ENCODE measurements around the gene UQCRQ. TPM values are rescaled to one million over a fixed set of nuclear protein-coding genes. Genes with fewer than 3 reads are reported as not detected.

Gene UQCRQ
- total RNA-seq: 1,000 to 10,000 TPM in 6 of 9 donors, 100 to 1,000 TPM in 3; 539 to 2,034 (median 1,454) TPM
- 1,000 to 10,000 TPM in 1 of 2 donors, 100 to 1,000 TPM in 1; 656 to 2,165 TPM for polyA plus RNA-seq
- long read RNA-seq, donor 1, transcript UQCRQ-202 (3 exons, 429 nt): minor isoform, 29 of 1,147 reads
- long read RNA-seq, donor 1, transcript UQCRQ-201 (2 exons, 586 nt): minor isoform, 50 of 1,147 reads
- long read RNA-seq, donor 1, transcript UQCRQ-206 (2 exons, 874 nt): minor isoform, 6 of 1,147 reads
- long read RNA-seq, donor 1, transcript UQCRQ-203 (3 exons, 839 nt): major isoform, 447 of 1,147 reads
- long read RNA-seq, donor 1, partial matches to known transcripts: 2 of 1,147 reads
- long read RNA-seq, donor 1, other reads (novel, unspliced or antisense): 610 of 1,147 reads
- long read RNA-seq, donor 2, transcript UQCRQ-206 (2 exons, 874 nt): minor isoform, 12 of 257 reads
- long read RNA-seq, donor 2, transcript UQCRQ-202 (3 exons, 429 nt): minor isoform, 8 of 257 reads
- long read RNA-seq, donor 2, transcript UQCRQ-203 (3 exons, 839 nt): major isoform, 172 of 257 reads
- long read RNA-seq, donor 2, transcript UQCRQ-201 (2 exons, 586 nt): minor isoform, 18 of 257 reads
- long read RNA-seq, donor 2, partial matches to known transcripts: 0 of 257 reads
- long read RNA-seq, donor 2, other reads (novel, unspliced or antisense): 43 of 257 reads
- long read RNA-seq, donor 3, transcript UQCRQ-202 (3 exons, 429 nt): minor isoform, 13 of 621 reads
- long read RNA-seq, donor 3, transcript UQCRQ-203 (3 exons, 839 nt): major isoform, 211 of 621 reads
- long read RNA-seq, donor 3, transcript UQCRQ-201 (2 exons, 586 nt): minor isoform, 23 of 621 reads
- long read RNA-seq, donor 3, partial matches to known transcripts: 0 of 621 reads
- long read RNA-seq, donor 3, other reads (novel, unspliced or antisense): 373 of 621 reads

DNA sequence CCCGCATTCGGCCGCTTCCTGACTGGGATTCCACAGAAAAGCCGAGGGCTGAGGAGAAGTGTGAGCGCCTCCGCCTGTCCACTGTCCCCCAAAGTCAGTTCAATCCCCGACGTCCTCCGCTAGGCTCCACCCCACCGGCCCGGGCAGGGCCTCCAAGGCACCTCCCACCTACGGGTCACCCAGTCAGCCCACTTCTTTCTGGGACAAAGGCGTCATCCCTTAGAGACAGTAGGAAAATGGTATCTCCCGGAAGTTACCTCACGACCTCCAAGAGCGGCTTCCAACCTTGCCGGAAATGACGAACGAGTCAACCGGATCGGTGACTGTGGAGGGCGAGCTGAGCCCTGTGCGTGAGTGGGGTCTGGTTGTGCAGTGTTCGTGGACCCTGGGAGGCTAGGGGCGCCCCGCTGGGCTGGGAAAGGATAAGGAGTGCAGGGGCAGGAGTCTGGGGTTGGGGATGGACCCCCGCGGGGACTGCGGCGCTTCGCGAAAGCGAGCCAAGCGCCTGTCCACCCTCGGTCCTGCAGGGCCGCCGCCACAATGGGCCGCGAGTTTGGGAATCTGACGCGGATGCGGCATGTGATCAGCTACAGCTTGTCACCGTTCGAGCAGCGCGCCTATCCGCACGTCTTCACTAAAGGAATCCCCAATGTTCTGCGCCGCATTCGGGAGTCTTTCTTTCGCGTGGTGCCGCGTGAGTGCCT is at the start of gene UQCRQ, which contains the start of gene GDF9:
UQCRQ (plus strand) TSS at position 301 of the 704 bp plus-strand sequence; CDS start at position 541, 240 bp downstream.
GDF9 (minus strand) TSS at position 128 of the 704 bp plus-strand sequence. CDS start 1,936 bp downstream, outside the sequence.
- H3K4me1 ChIP-seq: peaks cover 0 to 29% (median 17%) of the 10 kb centered on the region in 12 donors
- ATAC-seq: peak; percentile 99 to 100 (median 99)
- TF ChIP-seq POLR2A (IDR thresholded peaks at IDR 0.05): peak; percentile 38 to 89
- TF ChIP-seq, protein P1, sequence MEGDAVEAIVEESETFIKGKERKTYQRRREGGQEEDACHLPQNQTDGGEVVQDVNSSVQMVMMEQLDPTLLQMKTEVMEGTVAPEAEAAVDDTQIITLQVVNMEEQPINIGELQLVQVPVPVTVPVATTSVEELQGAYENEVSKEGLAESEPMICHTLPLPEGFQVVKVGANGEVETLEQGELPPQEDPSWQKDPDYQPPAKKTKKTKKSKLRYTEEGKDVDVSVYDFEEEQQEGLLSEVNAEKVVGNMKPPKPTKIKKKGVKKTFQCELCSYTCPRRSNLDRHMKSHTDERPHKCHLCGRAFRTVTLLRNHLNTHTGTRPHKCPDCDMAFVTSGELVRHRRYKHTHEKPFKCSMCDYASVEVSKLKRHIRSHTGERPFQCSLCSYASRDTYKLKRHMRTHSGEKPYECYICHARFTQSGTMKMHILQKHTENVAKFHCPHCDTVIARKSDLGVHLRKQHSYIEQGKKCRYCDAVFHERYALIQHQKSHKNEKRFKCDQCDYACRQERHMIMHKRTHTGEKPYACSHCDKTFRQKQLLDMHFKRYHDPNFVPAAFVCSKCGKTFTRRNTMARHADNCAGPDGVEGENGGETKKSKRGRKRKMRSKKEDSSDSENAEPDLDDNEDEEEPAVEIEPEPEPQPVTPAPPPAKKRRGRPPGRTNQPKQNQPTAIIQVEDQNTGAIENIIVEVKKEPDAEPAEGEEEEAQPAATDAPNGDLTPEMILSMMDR (IDR thresholded peaks at IDR 0.05): peak in 8 of 12 donors; percentile 13 to 55 (median 32)
- peak within 1 kb of the TSS; percentile 67 to 95 (median 86) for H3K4me3 ChIP-seq
- WGBS, 4 donors: 0 to 1% (median 0%) methylated on average over 34 to 55 of the region's 55 CpGs
- peaks cover 0 to 41% (median 35%) of the 10 kb centered on the region in 9 donors for H3K36me3 ChIP-seq
- peak; percentile 95 to 98 (median 97) for DNase-seq
- no peaks in the 10 kb centered on the region for H3K9me3 ChIP-seq
- peak within 1 kb of the TSS; percentile 90 to 97 (median 94) for H3K27ac ChIP-seq
- no peaks in the 10 kb centered on the region for H3K27me3 ChIP-seq
- intact Hi-C loops (cut with DNase I): loop anchor here in 7 of 10 donors (1.0 to 10.0 kb wide), 6 partner anchors 34 to 188 kb away; partner anchors contain the start of genes SHROOM1 (in 6 of the 7), HSPA4 (in 1 of the 7) and SEPTIN8 (in 1 of the 7)

DNA sequence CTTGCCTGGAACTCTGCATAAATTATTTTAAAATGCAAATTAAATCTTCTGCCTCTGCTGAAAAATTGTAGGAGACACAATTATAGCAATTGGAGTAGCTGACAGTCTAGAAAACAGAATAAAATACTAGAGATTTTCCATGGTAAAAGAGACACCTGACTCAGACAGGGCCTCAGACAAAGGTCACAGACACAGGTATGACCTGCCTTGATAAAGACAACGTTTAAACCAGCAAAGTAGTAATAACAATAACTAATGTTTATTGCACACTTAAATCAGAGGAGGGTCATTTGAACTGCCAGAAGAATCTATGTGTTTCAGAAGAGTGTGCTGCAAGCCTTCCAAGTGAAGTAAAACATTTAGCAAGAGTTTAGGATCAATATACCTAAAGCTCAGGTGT is 49.4 kb upstream of the UQCRQ start:
- Histone ChIP-seq H3K4me3 (no peak overlapping the region), H3K9me3 (no peaks in the 10 kb centered on the region), H3K4me1 (peaks cover 0 to 28% (median 6%) of the 10 kb centered on the region in 12 donors), H3K36me3 (no peaks in the 10 kb centered on the region), H3K27me3 (peaks cover 11 to 42% (median 19%) of the 10 kb centered on the region in 9 donors), H3K27ac (no peak overlapping the region)
- no peak for ATAC-seq
- TF ChIP-seq POLR2A (IDR thresholded peaks at IDR 0.05): no peak
- TF ChIP-seq, protein P1 (IDR thresholded peaks at IDR 0.05): no peak
- intact Hi-C loops (cut with DNase I): loop anchor here in 8 of 10 donors (5.0 to 10.0 kb wide), 7 partner anchors 40 to 442 kb away; partner anchors contain the start of gene SEPTIN8 (in 2 of the 8)
- WGBS, 4 donors: 59 to 67% (median 61%) methylated on average over 1 of the region's 1 CpG
- DNase-seq: no peak

DNA sequence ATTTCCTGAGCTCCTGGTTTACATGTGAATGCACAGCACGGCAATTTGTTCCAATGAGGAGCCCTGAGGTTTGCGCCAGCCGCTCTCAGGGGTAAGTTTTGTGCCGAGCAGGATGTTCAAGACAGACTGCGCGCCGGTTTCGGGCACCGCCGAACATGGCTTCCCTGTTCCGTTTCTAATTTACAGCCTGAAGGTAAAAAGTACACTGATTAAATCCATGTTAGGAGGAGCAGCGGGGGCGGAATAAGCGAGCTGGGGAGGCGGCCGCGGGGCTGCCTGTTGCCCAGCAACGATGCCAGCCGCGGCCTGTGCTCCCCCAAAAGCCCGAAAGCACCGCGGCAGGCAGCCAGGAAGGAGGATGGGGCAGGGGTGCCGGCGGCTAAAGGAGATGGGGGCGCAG is 47.0 kb upstream of the UQCRQ start:
- 31 to 53% (median 43%) methylated on average over 18 to 26 of the region's 26 CpGs for WGBS, 4 donors
- Histone ChIP-seq H3K4me1 (peaks cover 0 to 16% (median 5%) of the 10 kb centered on the region in 12 donors), H3K9me3 (no peaks in the 10 kb centered on the region), H3K27me3 (peaks cover 0 to 30% (median 1%) of the 10 kb centered on the region in 9 donors), H3K27ac (no peak overlapping the region), H3K36me3 (peaks cover 0 to 8% (median 3%) of the 10 kb centered on the region in 9 donors), H3K4me3 (peak overlapping the region in 4 of 12 donors; percentile 14 to 25 (median 18))
- ATAC-seq (no peak), DNase-seq (no peak)
- TF ChIP-seq, protein P1 (IDR thresholded peaks at IDR 0.05): no peak
- TF ChIP-seq POLR2A (IDR thresholded peaks at IDR 0.05): no peak
- intact Hi-C loops (cut with DNase I): loop anchor here in 8 of 10 donors (2.0 to 10.0 kb wide), 8 partner anchors 42 to 445 kb away; partner anchors contain the start of gene SEPTIN8 (in 2 of the 8)

Measured in heart left ventricle (tissue), 16 donors.